Esophagus squamous epithelium (tissue), 4 donors: ENCODE results near the gene COG4.

Experiments
- POLR2A ChIP-seq, 4 donors: fragments of 450-650 bp; IDR thresholded peaks; one replicate each; pipeline ENCODE4 v1.6.1; 2017; ENCODE audit warnings: antibody characterized with exemption in 4 of 4, mild to moderate bottlenecking in 4 of 4, moderate library complexity in 3 of 4
- TF ChIP-seq, protein P1 (sequence below), 6 experiments: fragments of 450-650 bp in 4 of 6; fragments of 200-600 bp in 2 of 6; sonication (generic) in 2 of 6; IDR thresholded peaks; one replicate each; pipeline ENCODE4 v1.5.1; 2016 to 2019; ENCODE audit warnings: antibody characterized with exemption in 6 of 6, mild to moderate bottlenecking in 4 of 6, moderate library complexity in 4 of 6

DNA sequence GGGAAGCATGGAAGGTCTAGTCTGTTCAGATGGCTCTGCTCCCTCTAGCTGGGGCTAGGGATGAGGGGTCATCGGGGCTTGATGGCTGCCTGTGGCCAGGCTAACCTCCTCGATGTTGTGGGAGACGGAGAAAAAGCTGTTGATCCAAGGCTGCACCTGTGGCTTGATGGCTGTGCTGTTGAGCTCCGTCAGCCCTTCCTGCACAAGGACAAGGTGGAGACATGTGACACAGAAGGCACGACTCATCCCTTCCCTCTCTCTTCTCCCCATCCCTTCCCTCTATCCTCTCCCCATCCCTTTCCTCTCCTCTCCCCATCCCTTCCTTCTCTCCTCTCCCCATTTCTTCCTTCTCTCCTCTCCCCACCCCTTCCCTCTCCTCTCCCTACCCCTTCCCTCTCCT lies 40.7 kb downstream of the COG4 start:
- TF ChIP-seq, protein P1, sequence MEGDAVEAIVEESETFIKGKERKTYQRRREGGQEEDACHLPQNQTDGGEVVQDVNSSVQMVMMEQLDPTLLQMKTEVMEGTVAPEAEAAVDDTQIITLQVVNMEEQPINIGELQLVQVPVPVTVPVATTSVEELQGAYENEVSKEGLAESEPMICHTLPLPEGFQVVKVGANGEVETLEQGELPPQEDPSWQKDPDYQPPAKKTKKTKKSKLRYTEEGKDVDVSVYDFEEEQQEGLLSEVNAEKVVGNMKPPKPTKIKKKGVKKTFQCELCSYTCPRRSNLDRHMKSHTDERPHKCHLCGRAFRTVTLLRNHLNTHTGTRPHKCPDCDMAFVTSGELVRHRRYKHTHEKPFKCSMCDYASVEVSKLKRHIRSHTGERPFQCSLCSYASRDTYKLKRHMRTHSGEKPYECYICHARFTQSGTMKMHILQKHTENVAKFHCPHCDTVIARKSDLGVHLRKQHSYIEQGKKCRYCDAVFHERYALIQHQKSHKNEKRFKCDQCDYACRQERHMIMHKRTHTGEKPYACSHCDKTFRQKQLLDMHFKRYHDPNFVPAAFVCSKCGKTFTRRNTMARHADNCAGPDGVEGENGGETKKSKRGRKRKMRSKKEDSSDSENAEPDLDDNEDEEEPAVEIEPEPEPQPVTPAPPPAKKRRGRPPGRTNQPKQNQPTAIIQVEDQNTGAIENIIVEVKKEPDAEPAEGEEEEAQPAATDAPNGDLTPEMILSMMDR (IDR thresholded peaks at IDR 0.05): no peak
- no peak for TF ChIP-seq POLR2A (IDR thresholded peaks at IDR 0.05)
